ENCODE measurements around the gene TBC1D22A.

GRCh38 chr22:46953968-46954765 is 191.7 kb downstream of the TBC1D22A start:
- TF ChIP-seq POLR2A (IDR thresholded peaks at IDR 0.05) (no peak), CTCF (IDR thresholded peaks at IDR 0.05) (no peak)
